GM23338 (cell line): Measurements from ENCODE around the gene TRH. TPM values are rescaled to one million over a fixed set of nuclear protein-coding genes. Genes with fewer than 3 reads are reported as not detected.

Experiments
- ATAC-seq: fragments of 200-7000 bp; cut with Tn5 transposase; 3 replicates; pipeline ENCODE4 v1.9.1; 2020
- DNase-seq: peaks from one replicate; pipeline ENCODE4 v3.0.0-alpha.2; 2015; ENCODE audit warnings: low spot score
- H2AFZ ChIP-seq: fragments of 200-600 bp; sonication (generic); 2 replicates; pipeline ENCODE4 v1.8.0; 2016; ENCODE audit warnings: antibody characterized with exemption, mild to moderate bottlenecking, moderate library complexity
- H3F3A ChIP-seq: fragments of 200-600 bp; sonication (generic); replicated peaks from 2 replicates; pipeline ENCODE4 v1.8.0; 2017; ENCODE audit warnings: antibody characterized with exemption, mixed run types, low read depth
- H3K27ac ChIP-seq: fragments of 200-600 bp; sonication (generic); 2 replicates; pipeline ENCODE4 v1.6.1; 2016; ENCODE audit warnings: low read depth
- H3K27me3 ChIP-seq: fragments of 200-600 bp; sonication (generic); 2 replicates; pipeline ENCODE4 v1.8.0; 2016; ENCODE audit warnings: mild to moderate bottlenecking, mixed run types, moderate library complexity; ENCODE audit not compliant: insufficient read depth
- H3K36me3 ChIP-seq: fragments of 200-600 bp; sonication (generic); 2 replicates; pipeline ENCODE4 v1.8.0; 2016; ENCODE audit warnings: mild to moderate bottlenecking; ENCODE audit not compliant: insufficient read depth
- H3K4me1 ChIP-seq: fragments of 200-600 bp; sonication (generic); 2 replicates; pipeline ENCODE4 v1.8.0; 2016; ENCODE audit warnings: mild to moderate bottlenecking, moderate library complexity; ENCODE audit not compliant: insufficient read depth
- H3K4me2 ChIP-seq: fragments of 200-600 bp; sonication (generic); 2 replicates; pipeline ENCODE4 v1.7.1; 2017; ENCODE audit warnings: mixed run types
- H3K4me3 ChIP-seq: fragments of 200-600 bp; sonication (generic); 2 replicates; pipeline ENCODE4 v1.6.1; 2016; ENCODE audit warnings: mixed run types
- H3K79me2 ChIP-seq: fragments of 200-600 bp; sonication (generic); replicated peaks from 2 replicates; pipeline ENCODE4 v1.8.0; 2017; ENCODE audit warnings: mild to moderate bottlenecking; ENCODE audit not compliant: insufficient read depth
- H3K9me2 ChIP-seq: fragments of 200-600 bp; sonication (generic); 2 replicates; pipeline ENCODE4 v1.8.0; 2017; ENCODE audit not compliant: insufficient read depth
- H4K20me1 ChIP-seq: fragments of 200-600 bp; sonication (generic); replicated peaks from 2 replicates; pipeline ENCODE4 v1.8.0; 2017; ENCODE audit warnings: mild to moderate bottlenecking; ENCODE audit not compliant: insufficient read depth
- H3K27ac Mint-ChIP-seq: 2 replicates; pipeline ENCODE4 v1.8.0; 2020; ENCODE audit warnings: inconsistent platforms, mild to moderate bottlenecking, moderate library complexity, mixed read lengths
- H3K27me3 Mint-ChIP-seq: 3 replicates; pipeline ENCODE4 v1.8.0; 2022; ENCODE audit warnings: low read depth, mild to moderate bottlenecking, moderate library complexity, mixed read lengths, inconsistent platforms; ENCODE audit not compliant: insufficient read depth, poor library complexity
- H3K36me3 Mint-ChIP-seq: 3 replicates; pipeline ENCODE4 v1.8.0; 2021; ENCODE audit warnings: low read depth, mild to moderate bottlenecking, inconsistent platforms, moderate library complexity, mixed read lengths
- H3K4me1 Mint-ChIP-seq: 3 replicates; pipeline ENCODE4 v1.8.0; 2020; ENCODE audit warnings: mild to moderate bottlenecking, inconsistent platforms, mixed read lengths
- H3K4me3 Mint-ChIP-seq: 3 replicates; pipeline ENCODE4 v1.8.0; 2021; ENCODE audit warnings: moderate library complexity, mild to moderate bottlenecking, inconsistent platforms, mixed read lengths
- H3K9me3 Mint-ChIP-seq: 3 replicates; pipeline ENCODE4 v1.8.0; 2020; ENCODE audit warnings: moderate library complexity, mild to moderate bottlenecking, inconsistent platforms, mixed read lengths
- ETS1 ChIP-seq: IDR thresholded peaks from 2 replicates; pipeline ENCODE4 v1.6.1; 2016; ENCODE audit warnings: antibody characterized with exemption
- EZH2 ChIP-seq: fragments of 200-600 bp; sonication (generic); IDR thresholded peaks from one replicate; pipeline ENCODE4 v1.8.0; 2017; ENCODE audit warnings: antibody characterized with exemption, mild to moderate bottlenecking, low read depth; ENCODE audit not compliant: unreplicated experiment
- EZH2phosphoT487 ChIP-seq: fragments of 200-600 bp; sonication (generic); IDR thresholded peaks from one replicate; pipeline ENCODE4 v1.8.1; 2018; ENCODE audit warnings: antibody characterized with exemption; ENCODE audit not compliant: unreplicated experiment
- NANOG ChIP-seq: IDR thresholded peaks from 2 replicates; pipeline ENCODE4 v1.6.1; 2016; ENCODE audit warnings: antibody characterized with exemption, borderline replicate concordance
- POLR2AphosphoS5 ChIP-seq: IDR thresholded peaks from 2 replicates; pipeline ENCODE4 v1.6.1; 2016; ENCODE audit warnings: antibody characterized with exemption, low read depth
- STAT1 ChIP-seq: IDR thresholded peaks from one replicate; pipeline ENCODE4 v1.6.1; 2016; ENCODE audit warnings: antibody characterized with exemption; ENCODE audit not compliant: unreplicated experiment
- ZNF114 ChIP-seq: fragments of 250-450 bp; sonication (Bioruptor Pico); IDR thresholded peaks from 2 replicates; pipeline ENCODE4 v1.5.0; 2020; ENCODE audit warnings: mild to moderate bottlenecking, moderate library complexity
- ZNF331 ChIP-seq: fragments of 250-450 bp; sonication (Bioruptor Pico); IDR thresholded peaks from 2 replicates; pipeline ENCODE4 v1.5.0; 2020; ENCODE audit warnings: low read depth, mild to moderate bottlenecking, moderate library complexity
- long read RNA-seq: library from polyadenylated mRNA; unstranded; transcript quantifications from one replicate; pipeline ENCODE4 v2.0.0, GENCODE V29; 2020; ENCODE audit not compliant: unreplicated experiment
- polyA plus RNA-seq: library from polyadenylated mRNA; unstranded; fragments of >200 nt; fragmentation: Nextera tagmentation; extraction: Ambion mirVana; gene quantifications from 2 replicates; pipeline ENCODE4 v1.2.1, GENCODE V29; 2016
- total RNA-seq: library from RNA; depleted of rRNA; stranded (reverse); fragments of >200 nt; shearing (Covaris generic); gene quantifications from 2 replicates; pipeline ENCODE4 v1.2.3, GENCODE V29; 2014; rRNA removed
- TF ChIP-seq, protein P1 (sequence below), 2 experiments: fragments of 200-600 bp in 1 of 2; sonication (generic) in 1 of 2; conservative IDR thresholded peaks; 2 replicates each; pipeline versions ENCODE4 v1.5.1 to v1.6.1; 2016 to 2017; ENCODE audit warnings: antibody characterized with exemption in 2 of 2, low read depth in 2 of 2, mild to moderate bottlenecking in 2 of 2, moderate library complexity in 1 of 2

The TRH gene
- total RNA-seq (0.28 TPM in 1 of 2 replicates, not detected in the other), polyA plus RNA-seq (0.10 TPM in 1 of 2 replicates, not detected in the other)
- long read RNA-seq, result 0 reads

DNA sequence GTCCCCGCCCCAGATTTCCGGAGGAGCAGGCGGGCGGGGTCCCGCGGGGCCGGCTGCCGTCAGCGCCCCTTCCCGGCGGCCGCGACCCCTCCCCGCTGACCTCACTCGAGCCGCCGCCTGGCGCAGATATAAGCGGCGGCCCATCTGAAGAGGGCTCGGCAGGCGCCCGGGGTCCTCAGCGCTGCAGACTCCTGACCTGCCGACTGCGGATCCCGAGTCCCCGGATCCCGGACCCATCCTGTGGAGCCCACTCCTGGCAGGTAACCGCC, at the start of gene TRH:
Gene TRH, plus strand, starts transcription at position 157 of the 269 bp plus-strand sequence. CDS start 1,097 bp downstream, outside the sequence.
- no peaks in the 10 kb centered on the region; the same call in 2 of the 3 replicates for H3K9me3 Mint-ChIP-seq
- Histone ChIP-seq H3K27ac (no peak within 1 kb of the TSS), H3K27me3 (peaks cover 99% of the 10 kb centered on the region), H3K79me2 (no peaks in the 10 kb centered on the region), H3K4me3 (peak within 1 kb of the TSS; percentile 57), H3K4me2 (peak within 1 kb of the TSS; percentile 81), H3K9me2 (no peaks in the 10 kb centered on the region), H3F3A (0 out of 2 replicates have a peak, but pooled peaks cover 4% of the 10 kb centered on the region), H2AFZ (peak within 1 kb of the TSS; percentile 72), H4K20me1 (peaks cover 19% of the 10 kb centered on the region), H3K36me3 (no peaks in the 10 kb centered on the region), H3K4me1 (peaks cover 12% of the 10 kb centered on the region)
- TF ChIP-seq POLR2AphosphoS5 (no peak), ETS1 (no peak), ZNF114 (no peak), STAT1 (no peak), EZH2 (no peak), NANOG (no peak)
- TF ChIP-seq, protein P1, sequence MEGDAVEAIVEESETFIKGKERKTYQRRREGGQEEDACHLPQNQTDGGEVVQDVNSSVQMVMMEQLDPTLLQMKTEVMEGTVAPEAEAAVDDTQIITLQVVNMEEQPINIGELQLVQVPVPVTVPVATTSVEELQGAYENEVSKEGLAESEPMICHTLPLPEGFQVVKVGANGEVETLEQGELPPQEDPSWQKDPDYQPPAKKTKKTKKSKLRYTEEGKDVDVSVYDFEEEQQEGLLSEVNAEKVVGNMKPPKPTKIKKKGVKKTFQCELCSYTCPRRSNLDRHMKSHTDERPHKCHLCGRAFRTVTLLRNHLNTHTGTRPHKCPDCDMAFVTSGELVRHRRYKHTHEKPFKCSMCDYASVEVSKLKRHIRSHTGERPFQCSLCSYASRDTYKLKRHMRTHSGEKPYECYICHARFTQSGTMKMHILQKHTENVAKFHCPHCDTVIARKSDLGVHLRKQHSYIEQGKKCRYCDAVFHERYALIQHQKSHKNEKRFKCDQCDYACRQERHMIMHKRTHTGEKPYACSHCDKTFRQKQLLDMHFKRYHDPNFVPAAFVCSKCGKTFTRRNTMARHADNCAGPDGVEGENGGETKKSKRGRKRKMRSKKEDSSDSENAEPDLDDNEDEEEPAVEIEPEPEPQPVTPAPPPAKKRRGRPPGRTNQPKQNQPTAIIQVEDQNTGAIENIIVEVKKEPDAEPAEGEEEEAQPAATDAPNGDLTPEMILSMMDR (conservative IDR thresholded peaks at IDR 0.05; ENCODE audit: low read depth in 2 of 2), result no peak
- peak; percentile 40 for ATAC-seq
- no peaks in the 10 kb centered on the region for H3K36me3 Mint-ChIP-seq
- H3K27me3 Mint-ChIP-seq, result peaks cover 96% of the 10 kb centered on the region
- DNase-seq, result peak; percentile 63
- H3K4me1 Mint-ChIP-seq, result peaks cover 19% of the 10 kb centered on the region
- H3K4me3 Mint-ChIP-seq, result peak within 1 kb of the TSS; percentile 71
- no peak within 1 kb of the TSS for H3K27ac Mint-ChIP-seq

GRCh38 chr3:129927072-129927471, 47.4 kb upstream of the TRH start:
- Histone ChIP-seq H3K27ac (no peak overlapping the region), H3K79me2 (no peaks in the 10 kb centered on the region), H3K4me2 (no peak overlapping the region), H3F3A (no peaks in the 10 kb centered on the region), H4K20me1 (no peaks in the 10 kb centered on the region), H2AFZ (no peak overlapping the region), H3K9me2 (no peaks in the 10 kb centered on the region), H3K27me3 (no peaks in the 10 kb centered on the region), H3K4me1 (no peaks in the 10 kb centered on the region), H3K36me3 (no peaks in the 10 kb centered on the region), H3K4me3 (no peak overlapping the region)
- H3K27ac Mint-ChIP-seq, result no peak overlapping the region
- H3K27me3 Mint-ChIP-seq, result peaks cover 4% of the 10 kb centered on the region
- H3K4me1 Mint-ChIP-seq, result no peaks in the 10 kb centered on the region
- H3K36me3 Mint-ChIP-seq, result peaks cover 9% of the 10 kb centered on the region; the same call in 2 of the 3 replicates
- peaks cover 32% of the 10 kb centered on the region for H3K9me3 Mint-ChIP-seq
- ATAC-seq (no peak), DNase-seq (no peak)
- TF ChIP-seq ZNF331 (no peak), ZNF114 (no peak), EZH2phosphoT487 (no peak)
- H3K4me3 Mint-ChIP-seq, result no peak overlapping the region
